ENCODE results near the gene CCDC146. TPM values are rescaled to one million over a fixed set of nuclear protein-coding genes. Genes with fewer than 3 reads are reported as not detected.
"Not testable (repeated sequence)": the region's sequence is repeated elsewhere in the genome, so short reads cannot be mapped to it uniquely, and the experiment has no call there.

The CCDC146 gene
- polyA plus RNA-seq, 3 donors, result 0.08 to 7.2 (median 0.40) TPM

- Mint-ChIP-seq H3K27me3 (ENCODE audit: low read depth in 3 of 3) (peaks cover 0 to 2% (median 0%) of the 10 kb centered on the region in 3 donors), H3K36me3 (peaks cover 6 to 13% of the 10 kb centered on the region in 2 donors), H3K4me3 (no peak overlapping the region), H3K27ac (no peak overlapping the region), H3K9me3 (peaks cover 7 to 16% (median 8%) of the 10 kb centered on the region in 7 donors), H3K4me1 (peaks cover 17% of the 10 kb centered on the region)
- no peaks in the 10 kb centered on the region for H4K20me1 ChIP-seq (ENCODE audit: insufficient read depth, low read length)
- H3K36me3 ChIP-seq (replicated peaks in 1 of 2; ENCODE audit: control insufficient read depth in 1 of 2, insufficient read depth in 2 of 2, low read length in 2 of 2), result no peaks in the 10 kb centered on the region
- H3K79me2 ChIP-seq (ENCODE audit: insufficient read depth, low read length), result no peaks in the 10 kb centered on the region
- H3K27ac ChIP-seq (ENCODE audit: low read depth in 1 of 2, low read length in 2 of 2), result no peak overlapping the region
- DNase-seq, result no peak
- H3K4me3 ChIP-seq (replicated peaks in 1 of 3; ENCODE audit: low read depth in 2 of 3, low read length in 3 of 3), result no peak overlapping the region
- H3K4me1 ChIP-seq (ENCODE audit: control insufficient read depth in 1 of 2, insufficient read depth in 2 of 2, low read length in 2 of 2), result peaks cover 15 to 16% of the 10 kb centered on the region in 2 donors
- no peak overlapping the region for H3K9ac ChIP-seq (ENCODE audit: insufficient read depth, low read length, poor library complexity, severe bottlenecking)
- H3K9me3 ChIP-seq (replicated peaks in 1 of 2; ENCODE audit: control insufficient read depth in 1 of 2, insufficient read depth in 1 of 2, low read length in 2 of 2), result peaks cover 7 to 12% of the 10 kb centered on the region in 2 donors
- no peak overlapping the region for H3K4me2 ChIP-seq (replicated peaks; ENCODE audit: extremely low read depth, low read length, poor library complexity, severe bottlenecking)
- H2AFZ ChIP-seq (ENCODE audit: insufficient read depth, low read depth, low read length, poor library complexity, severe bottlenecking), result no peak overlapping the region
- intact Hi-C loops (cut with micrococcal nuclease), result no loop called here
- no peak for TF ChIP-seq CTCF (IDR thresholded peaks at IDR 0.05)
- H3K27me3 ChIP-seq (ENCODE audit: control insufficient read depth in 2 of 2, insufficient read depth in 2 of 2, low read length in 2 of 2), result no peaks in the 10 kb centered on the region
- WGBS (ENCODE audit: insufficient coverage), result no CpG with 5 or more reads among the region's 2 CpGs
Observed at GRCh38 chr7:77217474-77218185, 95.2 kb downstream of the CCDC146 start.

- H3K4me3 Mint-ChIP-seq; H3K27ac Mint-ChIP-seq; intact Hi-C loops (cut with micrococcal nuclease); H3K27ac ChIP-seq (ENCODE audit: low read depth in 1 of 2, low read length in 2 of 2); H3K9ac ChIP-seq (ENCODE audit: insufficient read depth, low read length, poor library complexity, severe bottlenecking); H2AFZ ChIP-seq (ENCODE audit: insufficient read depth, low read depth, low read length, poor library complexity, severe bottlenecking); DNase-seq; H3K27me3 ChIP-seq (ENCODE audit: control insufficient read depth in 2 of 2, insufficient read depth in 2 of 2, low read length in 2 of 2); H3K4me2 ChIP-seq (replicated peaks; ENCODE audit: extremely low read depth, low read length, poor library complexity, severe bottlenecking); H3K79me2 ChIP-seq (ENCODE audit: insufficient read depth, low read length); H3K36me3 ChIP-seq (replicated peaks in 1 of 2; ENCODE audit: control insufficient read depth in 1 of 2, insufficient read depth in 2 of 2, low read length in 2 of 2); H3K27me3 Mint-ChIP-seq (ENCODE audit: low read depth in 3 of 3); H3K4me3 ChIP-seq (replicated peaks in 1 of 3; ENCODE audit: low read depth in 2 of 3, low read length in 3 of 3); H4K20me1 ChIP-seq (ENCODE audit: insufficient read depth, low read length): not testable (repeated sequence)
- Histone ChIP-seq H3K9me3 (replicated peaks in 1 of 2; ENCODE audit: control insufficient read depth in 1 of 2, insufficient read depth in 1 of 2, low read length in 2 of 2) (peaks cover 7 to 12% of the 10 kb centered on the region in 2 donors), H3K4me1 (ENCODE audit: control insufficient read depth in 1 of 2, insufficient read depth in 2 of 2, low read length in 2 of 2) (peaks cover 33% of the 10 kb centered on the region in 2 donors)
- Mint-ChIP-seq H3K4me1 (peaks cover 38% of the 10 kb centered on the region), H3K36me3 (peaks cover 8 to 16% of the 10 kb centered on the region in 2 donors), H3K9me3 (peaks cover 6 to 16% (median 7%) of the 10 kb centered on the region in 7 donors)
- WGBS (ENCODE audit: insufficient coverage), result 98% methylated on average over 8 of the region's 10 CpGs
Observed at GRCh38 chr7:77219701-77220331, 97.4 kb downstream of the CCDC146 start.
